ENCODE measurements around the gene LYPD6.

GRCh38 chr2:149320362-149320761, 10.0 kb upstream of the LYPD6 start:
- TF ChIP-seq CTCF (IDR thresholded peaks at IDR 0.05 in 4 of 5, conservative IDR thresholded peaks at IDR 0.05 in 1 of 5) (no peak), POLR2A (IDR thresholded peaks at IDR 0.05) (no peak)
